Caco-2 (cell line): Measurements from ENCODE around the gene PLEKHG4B. TPM values are rescaled to one million over a fixed set of nuclear protein-coding genes. Genes with fewer than 3 reads are reported as not detected.

Experiments used
- BruUV-seq: library from RNA; stranded (reverse); fragments of 400-500 nt; replicated peaks from 2 replicates; lab custom pipeline; 2021; lab: Mats Ljungman, UMichigan
- CTCF ChIA-PET: fragments of 300-600 bp; sonication (Branson Sonifier 250); formaldehyde crosslinking; loops from one replicate; lab custom pipeline; 2022; ENCODE audit warnings: antibody characterized with exemption; lab: Charles Lee
- POLR2A ChIA-PET: fragments of 300-600 bp; sonication (Branson Sonifier 250); formaldehyde crosslinking; loops from one replicate; lab custom pipeline; 2022; ENCODE audit warnings: antibody characterized with exemption; lab: Charles Lee
- DNase-seq, 2 experiments: peaks; one replicate each; pipeline versions ENCODE4 v3.0.0 to v3.0.0-alpha.2; 2020 to 2022
- H3K27me3 ChIP-seq: replicated peaks from 2 replicates; pipeline ENCODE4 v1.6.0; 2011; ENCODE audit warnings: low read length; ENCODE audit not compliant: control insufficient read depth, insufficient read depth
- H3K36me3 ChIP-seq: 2 replicates; pipeline ENCODE4 v1.5.1; 2011; ENCODE audit warnings: low read length; ENCODE audit not compliant: control insufficient read depth, insufficient read depth
- H3K4me1 ChIP-seq: fragments of 250-450 bp; sonication (Bioruptor Pico); 2 replicates; pipeline ENCODE4 v1.5.1; 2020; ENCODE audit warnings: mild to moderate bottlenecking
- H3K4me3 ChIP-seq: 2 replicates; pipeline ENCODE4 v1.5.1; 2011; ENCODE audit warnings: low read depth, mild to moderate bottlenecking, control low read depth, low read length
- H3K9me3 ChIP-seq: fragments of 250-450 bp; sonication (Bioruptor Pico); 2 replicates; pipeline ENCODE4 v1.5.1; 2020; ENCODE audit warnings: mild to moderate bottlenecking, moderate library complexity
- H3K27ac Mint-ChIP-seq: one replicate; pipeline ENCODE4 v1.8.0; 2022; ENCODE audit warnings: mixed read lengths; ENCODE audit not compliant: unreplicated experiment
- H3K27me3 Mint-ChIP-seq: one replicate; pipeline ENCODE4 v1.8.0; 2022; ENCODE audit warnings: mixed read lengths; ENCODE audit not compliant: insufficient read depth, unreplicated experiment
- H3K36me3 Mint-ChIP-seq: one replicate; pipeline ENCODE4 v1.8.0; 2022; ENCODE audit warnings: mild to moderate bottlenecking, mixed read lengths; ENCODE audit not compliant: insufficient read depth, unreplicated experiment
- H3K4me1 Mint-ChIP-seq: one replicate; pipeline ENCODE4 v1.8.0; 2022; ENCODE audit warnings: low read depth, mixed read lengths; ENCODE audit not compliant: unreplicated experiment
- H3K4me3 Mint-ChIP-seq: one replicate; pipeline ENCODE4 v1.8.0; 2022; ENCODE audit warnings: mild to moderate bottlenecking, moderate library complexity, mixed read lengths; ENCODE audit not compliant: unreplicated experiment
- H3K9me3 Mint-ChIP-seq: one replicate; pipeline ENCODE4 v1.8.0; 2022; ENCODE audit warnings: mixed read lengths; ENCODE audit not compliant: unreplicated experiment
- intact Hi-C: fragments of 100-400 bp; cut with micrococcal nuclease; formaldehyde crosslinking; loops from one replicate; pipeline ENCODE4 v1.10.0; 2022; ENCODE audit not compliant: unreplicated experiment
- total RNA-seq: library from RNA; stranded (reverse); gene quantifications from 2 replicates; pipeline ENCODE4 v1.2.3, GENCODE V29; 2022
- TF ChIP-seq, protein P1 (sequence below), 2 experiments: fragments of 200-600 bp in 1 of 2; IDR thresholded peaks; 1 replicate in 1 of 2; 2 replicates in 1 of 2; pipeline versions ENCODE4 v1.5.1 to v1.8.0; 2011 to 2022; ENCODE audit warnings: antibody characterized with exemption in 1 of 2, control low read depth in 1 of 2, inconsistent platforms in 1 of 2, low read depth in 1 of 2, low read length in 1 of 2, mild to moderate bottlenecking in 1 of 2, moderate library complexity in 1 of 2; ENCODE audit not compliant: insufficient read depth in 1 of 2, severe bottlenecking in 1 of 2, unreplicated experiment in 1 of 2

The PLEKHG4B gene
- total RNA-seq, 1 experiment from 2014 or later, result 15.0 TPM

DNA sequence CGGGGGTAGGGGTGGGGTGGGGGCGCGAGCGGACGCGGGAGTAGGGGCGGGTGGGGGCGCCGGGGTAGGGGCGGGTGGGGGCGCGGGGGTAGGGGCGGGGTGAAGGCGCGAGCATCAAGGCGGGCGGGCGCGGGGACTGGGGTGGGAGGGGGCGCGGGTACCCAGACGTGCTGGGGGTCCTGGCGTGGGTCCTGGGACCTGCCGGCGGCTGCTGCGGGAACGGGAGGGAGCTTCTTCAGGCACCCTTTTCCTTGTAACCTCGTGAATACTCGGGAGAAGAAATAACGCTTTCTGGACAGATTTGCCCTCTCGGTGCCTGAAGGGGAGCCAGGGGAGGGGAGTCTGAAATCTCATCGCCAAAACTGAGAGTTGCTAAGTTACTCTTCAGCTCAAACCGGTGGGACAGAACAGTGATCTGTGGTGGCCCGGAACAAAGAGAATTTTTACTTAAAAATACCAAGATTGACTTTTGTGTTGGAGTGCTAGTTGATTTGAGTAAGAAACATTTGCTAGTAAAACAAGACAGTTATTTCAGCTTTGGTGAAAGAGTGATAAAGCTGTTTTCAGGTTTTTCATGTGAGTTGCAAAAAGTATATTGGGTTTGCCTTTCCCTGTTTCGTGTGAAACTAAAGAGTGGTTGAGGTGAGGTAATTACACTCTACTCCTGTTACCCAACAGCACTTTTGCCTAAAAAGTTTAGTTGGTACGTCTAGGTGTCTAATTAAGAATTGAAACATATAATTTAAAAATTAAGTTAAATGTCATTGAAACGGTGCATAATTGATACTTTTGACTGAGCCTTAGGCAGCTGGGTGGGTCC, 643 bp downstream of the PLEKHG4B start:
- H3K4me1 Mint-ChIP-seq, result peaks cover 35% of the 10 kb centered on the region
- peaks cover 5% of the 10 kb centered on the region for H3K27me3 Mint-ChIP-seq
- intact Hi-C loops, result no loop called here
- BruUV-seq, result no TSS peak
- H3K9me3 ChIP-seq, result no peaks in the 10 kb centered on the region
- no peaks in the 10 kb centered on the region for H3K27me3 ChIP-seq
- TF ChIP-seq, protein P1, sequence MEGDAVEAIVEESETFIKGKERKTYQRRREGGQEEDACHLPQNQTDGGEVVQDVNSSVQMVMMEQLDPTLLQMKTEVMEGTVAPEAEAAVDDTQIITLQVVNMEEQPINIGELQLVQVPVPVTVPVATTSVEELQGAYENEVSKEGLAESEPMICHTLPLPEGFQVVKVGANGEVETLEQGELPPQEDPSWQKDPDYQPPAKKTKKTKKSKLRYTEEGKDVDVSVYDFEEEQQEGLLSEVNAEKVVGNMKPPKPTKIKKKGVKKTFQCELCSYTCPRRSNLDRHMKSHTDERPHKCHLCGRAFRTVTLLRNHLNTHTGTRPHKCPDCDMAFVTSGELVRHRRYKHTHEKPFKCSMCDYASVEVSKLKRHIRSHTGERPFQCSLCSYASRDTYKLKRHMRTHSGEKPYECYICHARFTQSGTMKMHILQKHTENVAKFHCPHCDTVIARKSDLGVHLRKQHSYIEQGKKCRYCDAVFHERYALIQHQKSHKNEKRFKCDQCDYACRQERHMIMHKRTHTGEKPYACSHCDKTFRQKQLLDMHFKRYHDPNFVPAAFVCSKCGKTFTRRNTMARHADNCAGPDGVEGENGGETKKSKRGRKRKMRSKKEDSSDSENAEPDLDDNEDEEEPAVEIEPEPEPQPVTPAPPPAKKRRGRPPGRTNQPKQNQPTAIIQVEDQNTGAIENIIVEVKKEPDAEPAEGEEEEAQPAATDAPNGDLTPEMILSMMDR (IDR thresholded peaks at IDR 0.05; ENCODE audit: insufficient read depth in 1 of 2, low read depth in 1 of 2, low read length in 1 of 2, severe bottlenecking in 1 of 2, unreplicated experiment in 1 of 2), result no peak
- H3K4me3 Mint-ChIP-seq, result peak overlapping the region; percentile 83
- H3K9me3 Mint-ChIP-seq, result peaks cover 10% of the 10 kb centered on the region
- peak overlapping the region; percentile 97 for H3K27ac Mint-ChIP-seq
- no peak for DNase-seq
- H3K36me3 ChIP-seq, result no peaks in the 10 kb centered on the region
- H3K4me3 ChIP-seq, result peak overlapping the region; percentile 31
- H3K4me1 ChIP-seq, result peaks cover 44% of the 10 kb centered on the region
- H3K36me3 Mint-ChIP-seq, result peaks cover 16% of the 10 kb centered on the region
- ChIA-PET CTCF (interaction anchor here (1.7 kb wide), 1 partner anchor 10 kb away, joined by 5 read pairs; no protein-coding TSS in a partner anchor), POLR2A (interaction anchor here (1.0 kb wide), 1 partner anchor 10 kb away, joined by 4 read pairs; no protein-coding TSS in a partner anchor)

DNA sequence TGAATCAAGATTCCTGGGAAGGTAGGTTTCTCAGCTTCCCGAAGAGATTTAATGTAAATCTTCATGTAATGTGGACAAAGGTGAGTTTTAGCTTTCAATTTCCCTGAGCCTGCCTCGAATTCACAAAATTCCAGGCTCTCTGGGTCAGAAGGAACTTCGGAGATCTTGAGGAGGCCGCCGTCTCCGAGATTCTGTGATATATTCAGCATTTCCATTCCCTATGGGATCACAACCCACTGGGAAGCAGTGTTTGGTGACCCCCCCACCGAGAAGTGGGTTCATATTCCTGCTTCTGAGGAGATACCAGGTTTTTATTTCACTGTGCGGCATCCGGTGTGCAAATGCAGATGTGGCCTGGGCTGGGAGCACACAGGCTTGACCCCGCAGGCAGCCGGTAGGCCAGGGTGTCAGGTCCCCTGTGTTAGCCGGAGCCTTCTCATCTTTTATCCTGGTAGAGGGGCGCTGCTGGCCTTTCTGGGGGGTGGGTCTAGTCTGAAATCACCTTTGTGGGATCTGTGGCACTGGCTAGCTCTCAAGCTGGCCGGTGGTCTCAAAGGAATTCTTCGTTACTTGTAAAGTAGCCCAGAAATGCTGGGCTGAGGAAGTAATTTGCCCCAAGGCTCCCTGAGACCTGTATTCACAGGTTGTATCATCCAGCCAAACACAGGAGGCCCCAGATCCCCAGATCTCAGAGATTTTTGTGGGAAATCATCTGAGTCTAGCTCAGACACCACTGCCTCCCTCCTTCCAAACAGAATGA, 1.4 kb downstream of the PLEKHG4B start:
- Histone ChIP-seq H3K36me3 (no peaks in the 10 kb centered on the region), H3K27me3 (no peaks in the 10 kb centered on the region), H3K4me1 (peaks cover 48% of the 10 kb centered on the region), H3K4me3 (no peak overlapping the region), H3K9me3 (no peaks in the 10 kb centered on the region)
- intact Hi-C loops, result no loop called here
- Mint-ChIP-seq H3K9me3 (peaks cover 5% of the 10 kb centered on the region), H3K27ac (no peak overlapping the region), H3K4me3 (peak overlapping the region; percentile 83), H3K27me3 (peaks cover 3% of the 10 kb centered on the region), H3K36me3 (peaks cover 16% of the 10 kb centered on the region), H3K4me1 (peaks cover 38% of the 10 kb centered on the region)
- CTCF ChIA-PET, result no interaction called here
- POLR2A ChIA-PET, result no interaction called here
- TF ChIP-seq, protein P1 (IDR thresholded peaks at IDR 0.05; ENCODE audit: insufficient read depth in 1 of 2, low read depth in 1 of 2, low read length in 1 of 2, severe bottlenecking in 1 of 2, unreplicated experiment in 1 of 2), result no peak
- DNase-seq, result no peak
- BruUV-seq, result no TSS peak

DNA sequence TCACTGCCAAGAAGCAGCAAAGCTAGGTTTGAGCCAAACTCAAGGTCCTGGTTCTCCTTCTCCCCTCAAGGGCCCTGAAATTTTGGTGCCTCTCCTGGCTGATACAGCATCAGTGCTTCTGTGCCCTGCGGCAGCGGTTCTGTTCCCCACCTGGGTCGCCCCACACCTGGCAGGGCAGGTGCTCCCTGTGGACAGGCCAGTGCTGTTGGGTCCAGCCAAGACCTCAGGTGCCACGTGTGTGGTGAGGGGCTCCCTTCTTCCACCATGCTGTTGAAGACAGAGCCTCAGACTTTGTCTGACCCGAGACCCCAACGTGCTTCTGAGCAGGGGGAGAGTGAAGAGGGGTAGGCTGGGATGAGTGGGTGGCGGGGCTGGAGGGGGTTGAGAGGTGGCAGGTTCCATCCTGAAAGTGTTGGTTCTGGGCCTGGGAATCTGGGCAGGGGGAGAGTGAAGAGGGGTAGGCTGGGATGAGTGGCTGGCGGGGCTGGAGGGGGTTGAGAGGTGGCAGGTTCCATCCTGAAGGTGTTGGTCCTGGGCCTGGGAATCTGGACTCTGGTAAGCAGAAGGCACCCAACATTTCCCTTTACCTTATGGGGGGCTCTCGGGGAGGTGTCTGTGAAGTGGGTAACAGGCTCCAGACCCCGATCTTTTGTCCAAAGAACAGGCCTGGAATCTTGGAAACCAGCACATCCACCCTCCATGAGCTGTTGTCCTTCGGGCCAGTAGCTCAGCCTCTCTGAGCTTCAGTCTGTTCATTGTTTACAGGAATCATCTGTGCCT, 2.3 kb downstream of the PLEKHG4B start:
- no peaks in the 10 kb centered on the region for H3K27me3 Mint-ChIP-seq
- TF ChIP-seq, protein P1 (IDR thresholded peaks at IDR 0.05; ENCODE audit: insufficient read depth in 1 of 2, low read depth in 1 of 2, low read length in 1 of 2, severe bottlenecking in 1 of 2, unreplicated experiment in 1 of 2), result no peak
- Histone ChIP-seq H3K4me1 (peaks cover 48% of the 10 kb centered on the region), H3K9me3 (no peaks in the 10 kb centered on the region), H3K36me3 (no peaks in the 10 kb centered on the region), H3K4me3 (no peak overlapping the region), H3K27me3 (no peaks in the 10 kb centered on the region)
- BruUV-seq, result no TSS peak
- no peak overlapping the region for H3K27ac Mint-ChIP-seq
- ChIA-PET CTCF (no interaction called here), POLR2A (no interaction called here)
- H3K9me3 Mint-ChIP-seq, result no peaks in the 10 kb centered on the region
- intact Hi-C loops, result no loop called here
- peaks cover 16% of the 10 kb centered on the region for H3K36me3 Mint-ChIP-seq
- peaks cover 38% of the 10 kb centered on the region for H3K4me1 Mint-ChIP-seq
- no peak for DNase-seq
- H3K4me3 Mint-ChIP-seq, result peak overlapping the region; percentile 25
